CD4-positive, alpha-beta memory T cell (primary cell): ENCODE data around the gene CNOT4. TPM values are rescaled to one million over a fixed set of nuclear protein-coding genes. Genes with fewer than 3 reads are reported as not detected.

Experiments
- CTCF ChIA-PET: fragments of 350-600 bp; sonication (Branson Sonifier 250); formaldehyde crosslinking; loops from one replicate; lab custom pipeline; 2021; ENCODE audit warnings: inconsistent platforms; ENCODE audit not compliant: partially characterized antibody; lab: Charles Lee
- POLR2A ChIA-PET: fragments of 350-600 bp; sonication (Branson Sonifier 250); formaldehyde crosslinking; loops from one replicate; lab custom pipeline; 2021; ENCODE audit not compliant: partially characterized antibody; lab: Charles Lee
- DNase-seq, 5 donors: peaks; one replicate each; pipeline versions ENCODE4 v3.0.0 to v3.0.0-alpha.2; 2020 to 2022; ENCODE audit warnings: mixed read lengths in 1 of 5
- H3K27ac ChIP-seq: one replicate; pipeline ENCODE4 v1.7.0; 2013; ENCODE audit warnings: low read depth, low read length
- H3K27me3 ChIP-seq: 2 replicates; pipeline ENCODE4 v1.7.0; 2013; ENCODE audit warnings: mild to moderate bottlenecking, low read length, moderate library complexity; ENCODE audit not compliant: insufficient read depth
- H3K36me3 ChIP-seq: 2 replicates; pipeline ENCODE4 v1.7.0; 2013; ENCODE audit warnings: mild to moderate bottlenecking, low read length, moderate library complexity; ENCODE audit not compliant: insufficient read depth
- H3K4me1 ChIP-seq: 2 replicates; pipeline ENCODE4 v1.7.0; 2013; ENCODE audit warnings: mild to moderate bottlenecking, low read length, moderate library complexity; ENCODE audit not compliant: insufficient read depth
- H3K4me3 ChIP-seq, 2 donors: one replicate each; pipeline ENCODE4 v1.7.0; 2013; ENCODE audit warnings: low read length in 2 of 2, mild to moderate bottlenecking in 1 of 2
- H3K9me3 ChIP-seq, 2 donors: one replicate each; pipeline ENCODE4 v1.7.0; 2013; ENCODE audit warnings: low read length in 2 of 2, control low read depth in 1 of 2; ENCODE audit not compliant: control insufficient read depth in 1 of 2
- H3K27ac Mint-ChIP-seq, 7 donors: one replicate each; pipeline ENCODE4 v1.8.0; 2020 to 2021; ENCODE audit warnings: mixed read lengths in 7 of 7, mild to moderate bottlenecking in 6 of 7, inconsistent platforms in 3 of 7, moderate library complexity in 3 of 7
- H3K27me3 Mint-ChIP-seq, 2 donors: one replicate each; pipeline ENCODE4 v1.8.0; 2020 to 2021; ENCODE audit warnings: mixed read lengths in 2 of 2
- H3K36me3 Mint-ChIP-seq, 2 donors: one replicate each; pipeline ENCODE4 v1.8.0; 2020 to 2021; ENCODE audit warnings: mixed read lengths in 2 of 2, inconsistent platforms in 1 of 2, mild to moderate bottlenecking in 1 of 2
- H3K4me1 Mint-ChIP-seq, 4 donors: one replicate each; pipeline ENCODE4 v1.8.0; 2020 to 2021; ENCODE audit warnings: mixed read lengths in 4 of 4, mild to moderate bottlenecking in 1 of 4
- H3K4me3 Mint-ChIP-seq, 8 donors: one replicate each; pipeline ENCODE4 v1.8.0; 2020 to 2021; ENCODE audit warnings: mixed read lengths in 8 of 8, mild to moderate bottlenecking in 7 of 8, moderate library complexity in 6 of 8, inconsistent platforms in 3 of 8
- H3K9me3 Mint-ChIP-seq, 8 donors: one replicate each; pipeline ENCODE4 v1.8.0; 2020 to 2021; ENCODE audit warnings: mixed read lengths in 8 of 8, mild to moderate bottlenecking in 5 of 8, inconsistent platforms in 3 of 8, moderate library complexity in 1 of 8
- intact Hi-C: fragments of 100-400 bp; cut with micrococcal nuclease; formaldehyde crosslinking; loops from one replicate; pipeline ENCODE4 v1.15.1; 2023
- polyA plus RNA-seq, 2 donors: library from polyadenylated mRNA; unstranded; fragments of 300-500 nt; fragmentation: Illumina TruSeq; gene quantifications; one replicate each; pipeline ENCODE4 v1.2.3, GENCODE V29; 2021
- total RNA-seq, 2 experiments: library from RNA; stranded (reverse); gene quantifications; one replicate each; pipeline ENCODE4 v1.2.3, GENCODE V29; 2021

Gene CNOT4
- total RNA-seq: 10 to 100 TPM; 33.9 to 35.0 TPM
- polyA plus RNA-seq: 10 to 100 TPM; 11.1 to 18.6 TPM

DNA sequence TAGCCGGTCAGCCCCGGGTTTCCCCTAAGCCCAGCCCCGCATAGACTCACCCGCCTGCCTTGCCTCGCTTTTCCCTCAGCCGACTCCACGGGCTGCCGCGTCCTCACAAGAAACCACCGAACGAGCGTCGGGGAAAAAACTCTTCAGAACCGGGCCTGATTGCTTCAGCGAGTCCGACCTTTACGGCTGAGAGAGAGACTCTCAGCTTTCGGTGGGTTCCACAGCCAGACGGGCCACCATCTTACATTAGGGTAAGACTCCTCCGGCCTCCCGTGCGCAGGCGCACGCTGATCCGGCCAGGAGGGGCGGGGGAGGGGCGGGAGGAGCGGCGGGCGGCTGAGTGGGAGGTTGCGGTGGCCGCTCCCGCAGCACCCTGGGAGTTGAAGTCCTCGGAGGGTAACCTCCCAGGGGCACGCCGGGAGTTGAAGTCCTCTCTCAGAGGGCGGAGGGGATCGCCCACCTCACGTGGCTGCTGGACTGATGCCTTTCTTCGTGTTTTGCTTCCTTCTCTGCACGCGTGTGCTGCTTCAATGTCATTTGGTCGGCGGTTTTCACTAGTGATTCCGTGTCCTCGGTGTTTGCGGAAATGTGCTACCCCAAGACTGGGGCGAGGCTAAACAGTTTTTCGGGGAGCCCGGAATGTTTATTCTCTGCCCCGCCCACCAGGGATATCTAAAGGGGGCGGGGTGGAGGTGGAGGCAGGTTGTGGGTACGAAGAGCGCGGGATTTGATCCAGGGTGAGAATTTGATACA is at the start of gene CNOT4:
Gene CNOT4, minus strand, starts transcription at position 264 of the 753 bp plus-strand sequence. CDS start 71,771 bp downstream, outside the sequence.
- CTCF ChIA-PET: interaction anchor here (1.0 to 1.4 kb wide), 4 partner anchors 9 to 842 kb away, joined by 3 to 5 read pairs (median 4); no protein-coding TSS in a partner anchor
- Mint-ChIP-seq H3K4me1 (peaks cover 2 to 12% (median 6%) of the 10 kb centered on the region in 4 donors), H3K4me3 (no peak within 1 kb of the TSS), H3K36me3 (no peaks in the 10 kb centered on the region), H3K27me3 (no peaks in the 10 kb centered on the region), H3K27ac (no peak within 1 kb of the TSS), H3K9me3 (no peaks in the 10 kb centered on the region)
- Histone ChIP-seq H3K36me3 (no peaks in the 10 kb centered on the region), H3K4me1 (peaks cover 35% of the 10 kb centered on the region), H3K4me3 (peak within 1 kb of the TSS; percentile 73 to 85), H3K27ac (peak within 1 kb of the TSS; percentile 95), H3K27me3 (no peaks in the 10 kb centered on the region), H3K9me3 (no peaks in the 10 kb centered on the region)
- intact Hi-C loops: loop anchor here (1.0 to 5.0 kb wide), 9 partner anchors 47 to 1193 kb away; partner anchors contain the start of genes AGBL3, AKR1B1, BPGM and MTPN
- POLR2A ChIA-PET: interaction anchor here (0.5 to 3.4 kb wide), 3 partner anchors 9 to 77 kb away, joined by 3 to 18 read pairs (median 3); partner anchors contain the start of gene NUP205
- DNase-seq: peak; percentile 91 to 98 (median 95)

DNA sequence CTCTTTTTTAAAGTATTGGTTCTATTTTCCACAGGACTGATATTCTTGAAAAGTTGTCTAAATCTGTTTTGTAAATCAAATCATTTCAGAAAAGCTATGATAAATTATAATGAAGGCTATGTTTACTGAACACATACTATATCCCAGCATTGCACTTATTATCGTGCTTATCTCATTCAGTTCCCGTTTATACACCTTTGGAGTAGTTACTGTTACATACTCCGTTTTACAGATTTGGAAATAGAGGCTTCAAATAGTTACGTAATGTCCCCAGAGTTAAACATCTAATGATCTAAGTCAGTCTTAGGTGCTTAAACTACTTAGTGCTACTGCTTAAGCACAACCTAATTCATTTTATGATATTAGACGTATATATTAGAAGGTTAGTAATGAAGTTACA is 49.0 kb upstream of the CNOT4 start:
- H3K9me3 Mint-ChIP-seq: no peaks in the 10 kb centered on the region
- no peaks in the 10 kb centered on the region for H3K27me3 ChIP-seq
- H3K4me3 ChIP-seq: peak overlapping the region; percentile 92 to 96
- H3K4me1 ChIP-seq: peaks cover 24% of the 10 kb centered on the region
- intact Hi-C loops: loop anchor here (1.0 to 2.0 kb wide), 3 partner anchors 144 to 418 kb away; partner anchors contain the start of gene MTPN
- peak overlapping the region; percentile 92 for H3K27ac ChIP-seq
- peaks cover 17 to 23% (median 19%) of the 10 kb centered on the region in 4 donors for H3K4me1 Mint-ChIP-seq
- H3K27ac Mint-ChIP-seq: no peak overlapping the region
- ChIA-PET CTCF (interaction anchor here (0.7 to 4.7 kb wide), 10 partner anchors 11 to 284 kb away, joined by 3 to 23 read pairs (median 4); no protein-coding TSS in a partner anchor), POLR2A (interaction anchor here (1.6 to 2.8 kb wide), 3 partner anchors 49 to 348 kb away, joined by 3 to 18 read pairs (median 7); partner anchors contain the start of genes CNOT4, STMP1 and WDR91)
- H3K27me3 Mint-ChIP-seq: peaks cover 0 to 2% of the 10 kb centered on the region in 2 donors
- no peak for DNase-seq
- H3K4me3 Mint-ChIP-seq: no peak overlapping the region
- no peaks in the 10 kb centered on the region for H3K9me3 ChIP-seq
- peaks cover 9 to 10% of the 10 kb centered on the region in 2 donors for H3K36me3 Mint-ChIP-seq
- no peaks in the 10 kb centered on the region for H3K36me3 ChIP-seq

- Histone ChIP-seq H3K36me3 (no peaks in the 10 kb centered on the region), H3K9me3 (no peaks in the 10 kb centered on the region), H3K4me3 (peak overlapping the region; percentile 92 to 96), H3K4me1 (peaks cover 24% of the 10 kb centered on the region), H3K27ac (peak overlapping the region; percentile 92), H3K27me3 (no peaks in the 10 kb centered on the region)
- ChIA-PET POLR2A (interaction anchor here (1.1 to 2.8 kb wide), 5 partner anchors 19 to 347 kb away, joined by 3 to 18 read pairs (median 4); partner anchors contain the start of genes CNOT4, STMP1 and WDR91), CTCF (interaction anchor here (0.7 to 4.7 kb wide), 12 partner anchors 11 to 284 kb away, joined by 3 to 23 read pairs (median 4); no protein-coding TSS in a partner anchor)
- H3K27me3 Mint-ChIP-seq: peaks cover 0 to 2% of the 10 kb centered on the region in 2 donors
- no peak overlapping the region for H3K27ac Mint-ChIP-seq
- no peaks in the 10 kb centered on the region for H3K9me3 Mint-ChIP-seq
- DNase-seq: peak; percentile 68 to 80 (median 70)
- intact Hi-C loops: loop anchor here (1.0 to 2.0 kb wide), 3 partner anchors 144 to 419 kb away; partner anchors contain the start of gene MTPN
- H3K4me3 Mint-ChIP-seq: no peak overlapping the region
- peaks cover 7 to 10% of the 10 kb centered on the region in 2 donors for H3K36me3 Mint-ChIP-seq
- peaks cover 17 to 23% (median 19%) of the 10 kb centered on the region in 4 donors for H3K4me1 Mint-ChIP-seq
Observed at GRCh38 chr7:135558337-135558767, 48.5 kb upstream of the CNOT4 start.

DNA sequence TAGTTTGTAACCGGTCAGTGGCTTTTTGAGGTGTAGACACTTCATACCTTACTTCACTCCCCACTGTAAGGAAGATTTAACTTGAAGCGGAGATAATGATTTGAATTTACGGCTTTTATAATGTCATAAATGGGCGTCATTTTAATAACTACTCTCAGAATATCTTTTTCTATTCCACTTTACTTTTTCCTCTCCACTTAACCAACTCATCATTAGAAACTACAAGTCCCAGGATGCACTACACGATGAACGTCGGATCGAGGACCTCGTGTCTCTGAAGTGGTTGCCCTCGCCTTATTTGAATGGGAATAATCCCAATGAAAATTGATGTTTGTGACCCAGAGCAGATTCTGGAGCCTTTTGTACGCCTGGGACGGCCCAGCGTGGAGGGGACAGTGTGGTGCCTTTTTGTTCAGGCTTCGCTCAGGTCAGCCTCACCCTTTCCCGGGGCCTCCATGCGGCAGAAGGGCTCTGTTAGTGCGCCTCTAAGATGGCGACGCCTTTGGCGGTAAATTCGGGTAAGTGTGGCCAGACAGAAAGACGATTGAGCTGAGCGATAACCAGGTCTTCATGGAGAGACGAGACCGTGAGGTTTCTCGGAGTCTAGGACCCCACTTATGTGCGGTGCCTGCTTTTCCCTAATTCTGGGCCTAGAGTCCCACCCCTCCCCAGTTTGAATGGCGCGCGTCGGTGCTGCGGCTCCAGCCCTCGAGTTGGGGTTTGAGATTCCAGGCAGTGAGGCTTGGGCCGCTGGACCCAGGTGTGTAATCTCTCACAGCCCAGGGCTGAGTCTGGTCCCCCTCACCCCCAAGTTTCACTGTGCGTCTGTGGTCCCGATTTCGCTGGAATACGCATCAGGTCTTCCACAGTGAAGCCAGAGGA is 47.8 kb upstream of the CNOT4 start, which contains the start of gene NUP205:
Gene NUP205, plus strand, starts transcription at position 463 of the 882 bp plus-strand sequence. Its CDS starts 28 bp downstream, at position 491.
- POLR2A ChIA-PET: interaction anchor here (1.1 to 2.8 kb wide), 5 partner anchors 20 to 347 kb away, joined by 3 to 18 read pairs (median 4); partner anchors contain the start of genes CNOT4, STMP1 and WDR91
- Mint-ChIP-seq H3K36me3 (peaks cover 5 to 6% of the 10 kb centered on the region in 2 donors), H3K27ac (peak within 1 kb of the TSS in 4 of 7 donors; percentile 42 to 75 (median 70)), H3K9me3 (no peaks in the 10 kb centered on the region), H3K4me1 (peaks cover 14 to 17% (median 15%) of the 10 kb centered on the region in 4 donors), H3K4me3 (peak within 1 kb of the TSS in 4 of 8 donors; percentile 20 to 69 (median 27)), H3K27me3 (peaks cover 0 to 2% of the 10 kb centered on the region in 2 donors)
- Histone ChIP-seq H3K4me3 (peak within 1 kb of the TSS; percentile 92 to 96), H3K4me1 (peaks cover 24% of the 10 kb centered on the region), H3K27me3 (no peaks in the 10 kb centered on the region), H3K9me3 (no peaks in the 10 kb centered on the region), H3K36me3 (no peaks in the 10 kb centered on the region), H3K27ac (peak within 1 kb of the TSS; percentile 92)
- peak; percentile 83 to 93 (median 89) for DNase-seq
- intact Hi-C loops: loop anchor here (1.0 to 2.0 kb wide), 7 partner anchors 47 to 911 kb away; partner anchors contain the start of genes BPGM, CNOT4, MTPN and STMP1
- CTCF ChIA-PET: interaction anchor here (0.7 to 4.7 kb wide), 11 partner anchors 12 to 283 kb away, joined by 3 to 23 read pairs (median 4); no protein-coding TSS in a partner anchor

- H3K36me3 ChIP-seq: no peaks in the 10 kb centered on the region
- H3K27ac ChIP-seq: no peak overlapping the region
- no peak overlapping the region for H3K4me3 ChIP-seq
Observed at GRCh38 chr7:135553346-135553745, 43.4 kb upstream of the CNOT4 start.

DNA sequence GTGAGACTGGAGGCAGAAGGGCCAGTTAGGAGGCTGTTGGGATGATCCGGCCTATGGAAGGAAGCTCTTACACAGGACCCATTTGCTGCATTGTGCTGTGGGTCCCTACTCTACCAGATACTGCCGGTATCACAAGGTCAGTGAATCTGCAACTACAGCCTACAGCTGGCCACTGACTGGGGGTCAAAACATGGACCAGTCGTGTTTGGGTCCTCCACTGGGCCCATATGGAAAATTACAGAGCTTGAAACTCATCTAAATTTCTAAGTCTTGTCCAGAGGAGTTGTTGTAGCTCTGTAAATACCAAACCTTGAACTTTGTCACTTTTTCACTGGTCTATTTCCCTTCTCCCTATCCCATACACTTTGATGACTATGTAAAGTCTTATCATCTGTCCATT is 42.2 kb upstream of the CNOT4 start:
- no peaks in the 10 kb centered on the region for H3K4me1 Mint-ChIP-seq
- H3K4me3 Mint-ChIP-seq: no peak overlapping the region
- H3K9me3 ChIP-seq: no peaks in the 10 kb centered on the region
- no peak overlapping the region for H3K27ac ChIP-seq
- POLR2A ChIA-PET: no interaction called here
- no peaks in the 10 kb centered on the region for H3K36me3 ChIP-seq
- intact Hi-C loops: no loop called here
- H3K4me1 ChIP-seq: no peaks in the 10 kb centered on the region
- no peak overlapping the region for H3K4me3 ChIP-seq
- DNase-seq: no peak
- H3K27me3 Mint-ChIP-seq: peaks cover 7 to 9% of the 10 kb centered on the region in 2 donors
- CTCF ChIA-PET: interaction anchor here (1.2 kb wide), 1 partner anchor 93 kb away, joined by 4 read pairs; no protein-coding TSS in a partner anchor
- H3K27ac Mint-ChIP-seq: no peak overlapping the region
- peaks cover 0 to 2% (median 0%) of the 10 kb centered on the region in 8 donors for H3K9me3 Mint-ChIP-seq
- no peaks in the 10 kb centered on the region for H3K36me3 Mint-ChIP-seq
- no peaks in the 10 kb centered on the region for H3K27me3 ChIP-seq

More at GRCh38 chr7:135553346-135553745, 43.4 kb upstream of the CNOT4 start:
- Mint-ChIP-seq H3K27ac (no peak overlapping the region), H3K4me3 (no peak overlapping the region), H3K4me1 (no peaks in the 10 kb centered on the region), H3K9me3 (peaks cover 0 to 2% (median 0%) of the 10 kb centered on the region in 8 donors), H3K27me3 (peaks cover 4 to 7% of the 10 kb centered on the region in 2 donors), H3K36me3 (no peaks in the 10 kb centered on the region)
- intact Hi-C loops: no loop called here
- Histone ChIP-seq H3K9me3 (no peaks in the 10 kb centered on the region), H3K4me1 (no peaks in the 10 kb centered on the region), H3K27me3 (no peaks in the 10 kb centered on the region)
- POLR2A ChIA-PET: no interaction called here
- DNase-seq: no peak
- CTCF ChIA-PET: no interaction called here
